ENCODE measurements around the gene AANAT.

Gene AANAT

DNA sequence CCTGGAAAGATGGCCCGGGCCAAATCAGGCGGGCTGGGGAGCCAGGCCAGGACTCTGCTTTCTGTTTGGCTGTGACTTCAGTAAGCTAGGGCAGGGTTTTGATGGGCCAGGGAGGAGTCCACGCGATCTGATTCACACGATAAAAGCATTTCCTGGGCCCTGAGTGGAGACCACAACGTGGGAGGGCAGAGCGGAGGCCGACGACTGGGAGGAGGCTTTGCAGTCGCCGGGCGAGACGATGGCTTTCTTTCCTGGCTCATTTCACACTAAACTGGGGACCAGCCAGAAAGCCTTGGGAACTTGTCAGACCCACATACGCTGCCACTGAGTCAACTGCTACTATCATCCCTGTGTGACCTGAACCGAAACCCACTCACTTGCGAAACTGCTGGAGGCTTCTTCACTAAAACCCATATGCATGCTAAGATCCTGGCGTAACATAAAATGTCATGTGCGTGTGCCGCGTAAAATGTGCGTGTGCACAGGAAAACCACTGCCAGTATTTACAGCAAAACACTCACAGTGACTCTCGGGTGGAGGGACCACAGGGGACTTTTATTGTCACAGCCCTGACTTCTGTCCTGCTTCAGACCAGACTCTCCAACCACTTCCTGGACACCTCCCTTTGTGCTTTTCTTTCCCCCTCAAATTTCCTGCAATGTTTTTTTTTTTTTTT lies 48.0 kb downstream of the AANAT start:
- Histone ChIP-seq H3K9ac (ENCODE audit: low read length) (no peak overlapping the region), H3K4me3 (ENCODE audit: low read depth in 1 of 2, low read length in 2 of 2) (peak overlapping the region in 1 of 2 donors; percentile 22), H3K4me1 (ENCODE audit: insufficient read depth, low read length) (no peaks in the 10 kb centered on the region), H3K27me3 (ENCODE audit: control insufficient read depth in 1 of 2, insufficient read depth in 2 of 2, low read length in 2 of 2) (no peaks in the 10 kb centered on the region), H3K9me3 (ENCODE audit: low read length) (no peaks in the 10 kb centered on the region), H3K27ac (ENCODE audit: low read depth, low read length) (peak overlapping the region; percentile 44), H3K36me3 (ENCODE audit: insufficient read depth, low read length) (no peaks in the 10 kb centered on the region)

DNA sequence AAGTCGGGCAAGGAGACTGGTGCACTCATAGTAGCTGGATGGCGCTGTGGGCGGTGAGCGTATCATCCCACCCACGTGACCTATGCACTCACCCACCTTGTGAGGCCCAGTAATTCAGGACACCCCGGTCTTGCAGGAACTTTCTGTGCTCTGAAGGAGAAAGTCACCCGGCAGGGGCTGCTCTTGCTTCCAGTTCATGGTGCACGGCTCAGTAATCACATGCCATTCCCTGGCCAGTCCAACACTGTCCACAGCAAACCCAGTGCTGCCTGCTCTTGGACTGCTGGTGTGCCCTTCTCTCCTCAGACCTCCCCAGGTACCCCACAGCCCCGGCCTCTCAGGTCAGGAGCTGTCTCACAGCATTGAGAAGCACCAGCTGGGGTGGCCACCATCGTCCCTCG lies 50.2 kb downstream of the AANAT start:
- Histone ChIP-seq H3K27me3 (ENCODE audit: control insufficient read depth in 1 of 2, insufficient read depth in 2 of 2, low read length in 2 of 2) (peaks cover 0 to 2% of the 10 kb centered on the region in 2 donors), H3K9ac (ENCODE audit: low read length) (no peak overlapping the region), H3K4me1 (ENCODE audit: insufficient read depth, low read length) (no peaks in the 10 kb centered on the region), H3K4me3 (ENCODE audit: low read depth in 1 of 2, low read length in 2 of 2) (no peak overlapping the region), H3K36me3 (ENCODE audit: insufficient read depth, low read length) (no peaks in the 10 kb centered on the region), H3K9me3 (ENCODE audit: low read length) (no peaks in the 10 kb centered on the region), H3K27ac (ENCODE audit: low read depth, low read length) (no peak overlapping the region)

DNA sequence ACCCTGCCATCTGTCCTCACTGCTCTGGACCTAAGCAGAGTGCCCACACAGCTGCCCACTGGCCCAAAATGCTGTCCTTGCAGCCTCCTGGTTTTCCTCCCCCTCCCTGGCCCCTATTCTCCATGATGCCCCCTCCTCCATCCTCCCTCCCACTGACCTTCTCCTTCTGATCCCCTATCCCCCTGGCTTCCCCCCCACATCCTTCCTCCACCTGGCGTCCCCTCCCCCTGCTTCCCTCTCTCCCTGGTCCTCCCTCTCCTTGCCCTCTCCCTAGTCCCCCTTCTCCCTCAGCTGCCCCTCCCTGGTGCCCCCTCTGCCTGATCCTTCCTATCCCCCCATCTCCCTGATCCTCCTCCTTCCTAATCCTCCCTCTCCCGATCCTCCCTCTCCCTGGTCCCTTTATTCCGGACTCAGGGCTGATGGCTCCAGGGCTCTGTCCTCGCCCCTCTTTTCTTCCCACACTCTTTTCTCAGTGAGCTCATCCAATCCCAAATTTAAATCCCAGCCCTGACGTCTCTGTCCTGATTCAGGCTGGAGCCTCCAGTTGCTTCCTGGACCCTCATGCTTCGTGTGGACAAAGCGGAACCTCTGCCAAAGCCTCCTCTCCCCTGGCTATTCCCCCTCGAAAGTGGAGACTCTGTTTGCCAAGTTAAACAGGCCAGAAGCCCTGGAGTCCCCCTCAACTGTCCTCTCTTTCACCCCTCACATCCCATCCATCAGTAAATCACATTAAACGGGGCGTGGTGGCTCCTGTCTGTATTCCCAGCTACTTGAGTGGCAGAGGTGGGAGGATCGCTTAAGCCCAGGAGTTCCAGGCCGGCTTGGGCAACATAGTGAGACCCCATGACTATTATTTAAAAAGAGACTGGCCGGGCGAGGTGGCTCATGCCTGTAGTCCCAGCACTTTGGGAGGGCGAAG lies 51.9 kb downstream of the AANAT start:
- Histone ChIP-seq H3K9ac (ENCODE audit: low read length) (no peak overlapping the region), H3K36me3 (ENCODE audit: insufficient read depth, low read length) (no peaks in the 10 kb centered on the region), H3K4me3 (ENCODE audit: low read depth in 1 of 2, low read length in 2 of 2) (no peak overlapping the region), H3K4me1 (ENCODE audit: insufficient read depth, low read length) (peaks cover 8% of the 10 kb centered on the region), H3K9me3 (ENCODE audit: low read length) (no peaks in the 10 kb centered on the region), H3K27me3 (ENCODE audit: control insufficient read depth in 1 of 2, insufficient read depth in 2 of 2, low read length in 2 of 2) (peaks cover 0 to 13% of the 10 kb centered on the region in 2 donors), H3K27ac (ENCODE audit: low read depth, low read length) (no peak overlapping the region)

Data from muscle layer of colon (tissue), 2 donors.